ENCODE results near the gene BOD1L1. TPM values are rescaled to one million over a fixed set of nuclear protein-coding genes. Genes with fewer than 3 reads are reported as not detected.
A peak's percentile ranks its signal among the peaks of the same experiment; 100 is the strongest.

Gene BOD1L1
- total and polyA plus RNA-seq, 2 donors (not counting 1 experiment from before 2014, with no cell fraction given), result 20.2 to 109 TPM

DNA sequence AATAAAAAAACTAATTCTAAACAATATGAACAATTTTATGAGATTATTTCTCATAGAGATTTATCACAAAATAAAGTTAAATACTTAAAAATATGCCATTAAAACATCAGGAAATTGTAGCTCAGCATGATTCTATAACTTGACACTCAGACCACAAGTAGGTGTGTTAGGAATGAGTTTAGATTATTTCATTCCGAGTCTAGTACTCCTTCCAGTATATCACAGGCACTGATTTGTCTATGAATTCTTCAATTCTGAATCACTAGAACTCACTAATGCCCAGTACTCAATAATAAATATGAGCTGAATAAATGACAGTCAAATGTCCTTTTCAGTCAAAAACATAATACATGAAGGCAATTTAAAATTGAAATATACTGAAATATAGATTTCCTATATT is 22.2 kb downstream of the BOD1L1 start:
- Histone ChIP-seq H2AFZ (ENCODE audit: insufficient read depth, low read depth, low read length, poor library complexity, severe bottlenecking) (no peak overlapping the region), H3K27ac (ENCODE audit: low read length in 2 of 2) (no peak overlapping the region), H3K36me3 (replicated peaks in 1 of 2; ENCODE audit: control extremely low read depth in 1 of 2, control insufficient read depth in 1 of 2, extremely low read depth in 1 of 2, insufficient read depth in 2 of 2, low read length in 1 of 2) (peaks cover 3 to 79% of the 10 kb centered on the region in 2 experiments), H3K4me3 (ENCODE audit: control extremely low read depth in 1 of 5, extremely low read depth in 1 of 5, insufficient read depth in 1 of 5, low read depth in 2 of 5, low read length in 4 of 5) (no peak overlapping the region), H3K9me3 (ENCODE audit: control extremely low read depth in 1 of 3, control insufficient read depth in 2 of 3, insufficient read depth in 1 of 3, low read length in 2 of 3) (no peaks in the 10 kb centered on the region), H3K4me2 (replicated peaks; ENCODE audit: low read depth, low read length, poor library complexity, severe bottlenecking) (no peak overlapping the region), H3K27me3 (replicated peaks in 1 of 4; ENCODE audit: control extremely low read depth in 1 of 4, control insufficient read depth in 3 of 4, insufficient read depth in 4 of 4, low read length in 3 of 4) (no peaks in the 10 kb centered on the region), H3K4me1 (ENCODE audit: control insufficient read depth in 2 of 2, insufficient read depth in 2 of 2, low read length in 2 of 2) (peaks cover 26 to 27% of the 10 kb centered on the region in 2 donors), H4K20me1 (ENCODE audit: control insufficient read depth, insufficient read depth, low read length, poor library complexity, severe bottlenecking) (no peaks in the 10 kb centered on the region), H3K79me2 (ENCODE audit: control insufficient read depth, insufficient read depth, low read length) (peaks cover 8% of the 10 kb centered on the region), H3K9ac (ENCODE audit: low read length) (no peak overlapping the region)
- WGBS (ENCODE audit: insufficient coverage), result no CpG with 5 or more reads among the region's 1 CpG
- TF ChIP-seq, protein P1, sequence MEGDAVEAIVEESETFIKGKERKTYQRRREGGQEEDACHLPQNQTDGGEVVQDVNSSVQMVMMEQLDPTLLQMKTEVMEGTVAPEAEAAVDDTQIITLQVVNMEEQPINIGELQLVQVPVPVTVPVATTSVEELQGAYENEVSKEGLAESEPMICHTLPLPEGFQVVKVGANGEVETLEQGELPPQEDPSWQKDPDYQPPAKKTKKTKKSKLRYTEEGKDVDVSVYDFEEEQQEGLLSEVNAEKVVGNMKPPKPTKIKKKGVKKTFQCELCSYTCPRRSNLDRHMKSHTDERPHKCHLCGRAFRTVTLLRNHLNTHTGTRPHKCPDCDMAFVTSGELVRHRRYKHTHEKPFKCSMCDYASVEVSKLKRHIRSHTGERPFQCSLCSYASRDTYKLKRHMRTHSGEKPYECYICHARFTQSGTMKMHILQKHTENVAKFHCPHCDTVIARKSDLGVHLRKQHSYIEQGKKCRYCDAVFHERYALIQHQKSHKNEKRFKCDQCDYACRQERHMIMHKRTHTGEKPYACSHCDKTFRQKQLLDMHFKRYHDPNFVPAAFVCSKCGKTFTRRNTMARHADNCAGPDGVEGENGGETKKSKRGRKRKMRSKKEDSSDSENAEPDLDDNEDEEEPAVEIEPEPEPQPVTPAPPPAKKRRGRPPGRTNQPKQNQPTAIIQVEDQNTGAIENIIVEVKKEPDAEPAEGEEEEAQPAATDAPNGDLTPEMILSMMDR (IDR thresholded peaks at IDR 0.05), result no peak
- no peak for TF ChIP-seq EZH2 (IDR thresholded peaks at IDR 0.05; ENCODE audit: borderline replicate concordance, insufficient read depth, low read depth, low read length, poor library complexity, severe bottlenecking)
- no peak for DNase-seq
- ChIA-PET CTCF (no interaction called here), POLR2A (no interaction called here)
- Mint-ChIP-seq H3K27ac (no peak overlapping the region), H3K27me3 (no peaks in the 10 kb centered on the region), H3K4me1 (peaks cover 35% of the 10 kb centered on the region), H3K4me3 (no peak overlapping the region), H3K9me3 (ENCODE audit: insufficient read depth) (no peaks in the 10 kb centered on the region)
- no peak for ATAC-seq (ENCODE audit: low read depth)
- intact Hi-C loops (cut with micrococcal nuclease), result no loop called here

DNA sequence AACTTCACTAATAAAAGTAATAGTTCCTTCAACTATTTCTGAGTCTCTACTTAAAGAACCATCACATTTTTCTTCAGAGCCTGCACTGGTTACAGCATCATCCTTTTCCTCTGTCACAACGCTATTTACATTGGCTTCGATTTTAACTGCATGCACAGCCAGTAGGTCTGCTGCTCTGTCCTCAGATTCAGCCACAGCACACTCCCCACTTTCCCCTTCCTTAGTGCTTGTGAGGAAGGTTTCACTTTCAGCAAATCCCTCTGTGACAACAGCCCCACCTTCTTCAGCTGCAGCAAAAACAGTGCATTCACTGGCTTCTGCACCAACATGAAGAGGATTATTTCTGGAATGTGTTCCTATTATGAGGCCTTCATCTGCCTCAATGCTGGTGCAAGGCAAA is 25.7 kb downstream of the BOD1L1 start:
- Histone ChIP-seq H3K4me3 (ENCODE audit: control extremely low read depth in 1 of 5, extremely low read depth in 1 of 5, insufficient read depth in 1 of 5, low read depth in 2 of 5, low read length in 4 of 5) (no peak overlapping the region), H2AFZ (ENCODE audit: insufficient read depth, low read depth, low read length, poor library complexity, severe bottlenecking) (no peak overlapping the region), H3K27ac (ENCODE audit: low read length in 2 of 2) (peak overlapping the region; percentile 31 to 79), H3K9ac (ENCODE audit: low read length) (no peak overlapping the region), H3K4me2 (replicated peaks; ENCODE audit: low read depth, low read length, poor library complexity, severe bottlenecking) (peak overlapping the region; percentile 51), H3K27me3 (replicated peaks in 1 of 4; ENCODE audit: control extremely low read depth in 1 of 4, control insufficient read depth in 3 of 4, insufficient read depth in 4 of 4, low read length in 3 of 4) (no peaks in the 10 kb centered on the region), H3K9me3 (ENCODE audit: control extremely low read depth in 1 of 3, control insufficient read depth in 2 of 3, insufficient read depth in 1 of 3, low read length in 2 of 3) (peaks cover 0 to 4% (median 0%) of the 10 kb centered on the region in 3 donors), H3K36me3 (replicated peaks in 1 of 2; ENCODE audit: control extremely low read depth in 1 of 2, control insufficient read depth in 1 of 2, extremely low read depth in 1 of 2, insufficient read depth in 2 of 2, low read length in 1 of 2) (peaks cover 2 to 63% of the 10 kb centered on the region in 2 experiments), H3K4me1 (ENCODE audit: control insufficient read depth in 2 of 2, insufficient read depth in 2 of 2, low read length in 2 of 2) (peaks cover 31 to 33% of the 10 kb centered on the region in 2 donors), H3K79me2 (ENCODE audit: control insufficient read depth, insufficient read depth, low read length) (no peaks in the 10 kb centered on the region), H4K20me1 (ENCODE audit: control insufficient read depth, insufficient read depth, low read length, poor library complexity, severe bottlenecking) (no peaks in the 10 kb centered on the region)
- TF ChIP-seq, protein P1 (IDR thresholded peaks at IDR 0.05), result no peak
- TF ChIP-seq EZH2 (IDR thresholded peaks at IDR 0.05; ENCODE audit: borderline replicate concordance, insufficient read depth, low read depth, low read length, poor library complexity, severe bottlenecking), result no peak
- H3K9me3 Mint-ChIP-seq (ENCODE audit: insufficient read depth), result no peaks in the 10 kb centered on the region
- DNase-seq (peak; percentile 28), ATAC-seq (ENCODE audit: low read depth) (no peak)
- no peaks in the 10 kb centered on the region for H3K27me3 Mint-ChIP-seq
- peak overlapping the region; percentile 57 for H3K4me3 Mint-ChIP-seq
- ChIA-PET CTCF (no interaction called here), POLR2A (no interaction called here)
- H3K4me1 Mint-ChIP-seq, result peaks cover 40% of the 10 kb centered on the region
- peak overlapping the region; percentile 76 for H3K27ac Mint-ChIP-seq
- WGBS (ENCODE audit: insufficient coverage), result no CpG with 5 or more reads among the region's 2 CpGs
- intact Hi-C loops (cut with micrococcal nuclease), result loop anchor here (1.0 kb wide), 2 partner anchors 9 to 25 kb away; partner anchors contain the start of gene BOD1L1

Measured in B cell (primary cell).